GM20431 (cell line): ENCODE data around the gene DKK3.
"Not testable (repeated sequence)": the region's sequence is repeated elsewhere in the genome, so short reads cannot be mapped to it uniquely, and the experiment has no call there.

Experiments used
- in situ Hi-C: fragments of 300-500 bp; cut with MseI, MboI; formaldehyde crosslinking; loops from one replicate; pipeline ENCODE4 v1.15.0; 2020; ENCODE audit warnings: low sequenced_read_pairs; ENCODE audit not compliant: unreplicated experiment

DKK3 gene

GRCh38 chr11:12007769-12008737 is at the start of gene DKK3:
Gene DKK3, minus strand, starts transcription at chr11:12008626. Its CDS starts 44 bp downstream, at chr11:12008582.
- in situ Hi-C loops, result no loop called here

- in situ Hi-C loops, result loop anchor here (25.0 kb wide), 1 partner anchor 180 kb away; no protein-coding TSS in a partner anchor
Measured at GRCh38 chr11:12057299-12057980, 49.0 kb upstream of the DKK3 start.

- in situ Hi-C loops, result loop anchor here (25.0 kb wide), 1 partner anchor 181 kb away; no protein-coding TSS in a partner anchor
Measured at GRCh38 chr11:12056119-12056518, 47.7 kb upstream of the DKK3 start.

- in situ Hi-C loops, result loop anchor here (25.0 kb wide), 1 partner anchor 184 kb away; no protein-coding TSS in a partner anchor
Measured at GRCh38 chr11:12053606-12054361, 45.4 kb upstream of the DKK3 start.

- in situ Hi-C loops, result loop anchor here (25.0 kb wide), 1 partner anchor 184 kb away; no protein-coding TSS in a partner anchor
Measured at GRCh38 chr11:12052676-12053605, 44.5 kb upstream of the DKK3 start.

GRCh38 chr11:12051287-12051662 is 42.8 kb upstream of the DKK3 start:
- in situ Hi-C loops, result loop anchor here (25.0 kb wide), 1 partner anchor 186 kb away; no protein-coding TSS in a partner anchor

GRCh38 chr11:12050470-12051286 is 42.3 kb upstream of the DKK3 start:
- in situ Hi-C loops, result loop anchor here (25.0 kb wide), 1 partner anchor 187 kb away; no protein-coding TSS in a partner anchor

GRCh38 chr11:12048936-12049790 is 40.7 kb upstream of the DKK3 start:
- in situ Hi-C loops, result loop anchor here (5.0 kb wide), 1 partner anchor 233 kb away; no protein-coding TSS in a partner anchor

- in situ Hi-C loops, result loop anchor here (5.0 kb wide), 1 partner anchor 236 kb away; no protein-coding TSS in a partner anchor
Measured at GRCh38 chr11:12046636-12047236, 38.3 kb upstream of the DKK3 start.

GRCh38 chr11:12045914-12046635 is 37.6 kb upstream of the DKK3 start:
- in situ Hi-C loops, result loop anchor here (5.0 kb wide), 1 partner anchor 236 kb away; no protein-coding TSS in a partner anchor

GRCh38 chr11:12044799-12045198 is 36.4 kb upstream of the DKK3 start:
- in situ Hi-C loops, result loop anchor here (5.0 kb wide), 1 partner anchor 238 kb away; no protein-coding TSS in a partner anchor

- in situ Hi-C loops, result no loop called here
Measured at GRCh38 chr11:12043959-12044791, 35.7 kb upstream of the DKK3 start.

- in situ Hi-C loops, result no loop called here
Measured at GRCh38 chr11:12043221-12043620, 34.8 kb upstream of the DKK3 start.

- in situ Hi-C loops, result no loop called here
Measured at GRCh38 chr11:12042215-12042676, 33.8 kb upstream of the DKK3 start.

- in situ Hi-C loops, result not testable (repeated sequence)
Measured at GRCh38 chr11:12040719-12041118, 32.3 kb upstream of the DKK3 start.
